ENCODE measurements around the gene S100A8. TPM values are rescaled to one million over a fixed set of nuclear protein-coding genes. Genes with fewer than 3 reads are reported as not detected.

S100A8 gene
- total and polyA plus RNA-seq, 2 donors (not counting 3 experiments of a cell fraction or from before 2014, with no cell fraction given), result not detected

- Histone ChIP-seq H3K4me3 (replicated peaks in 1 of 3; ENCODE audit: insufficient read depth in 1 of 3, low read depth in 1 of 3, low read length in 3 of 3) (no peak overlapping the region), H3K27me3 (ENCODE audit: control insufficient read depth in 2 of 2, insufficient read depth in 2 of 2, low read length in 2 of 2) (no peaks in the 10 kb centered on the region), H3K36me3 (ENCODE audit: control insufficient read depth in 2 of 2, extremely low read depth in 1 of 2, insufficient read depth in 2 of 2, low read length in 2 of 2) (no peaks in the 10 kb centered on the region), H3K4me1 (ENCODE audit: control insufficient read depth, extremely low read depth, insufficient read depth, low read length) (no peaks in the 10 kb centered on the region), H3K4me2 (ENCODE audit: insufficient read depth, low read length) (no peak overlapping the region), H2AFZ (ENCODE audit: low read depth, low read length) (no peak overlapping the region), H3K79me2 (ENCODE audit: control insufficient read depth, insufficient read depth, low read length) (no peaks in the 10 kb centered on the region), H3K9me1 (replicated peaks; ENCODE audit: control insufficient read depth, extremely low read depth, insufficient read depth, low read length) (no peaks in the 10 kb centered on the region), H3K9ac (replicated peaks; ENCODE audit: extremely low read depth, insufficient read depth, low read length) (no peak overlapping the region), H4K20me1 (replicated peaks; ENCODE audit: control insufficient read depth, extremely low read depth, insufficient read depth, low read length) (no peaks in the 10 kb centered on the region), H3K27ac (ENCODE audit: insufficient read depth, low read depth, low read length) (no peak overlapping the region), H3K9me3 (replicated peaks; ENCODE audit: control insufficient read depth, insufficient read depth, low read length) (no peaks in the 10 kb centered on the region)
- FAIRE-seq, result peak; percentile 95
- intact Hi-C loops (cut with micrococcal nuclease) (loop anchor here (1.0 to 2.0 kb wide), 3 partner anchors 52 to 216 kb away; no protein-coding TSS in a partner anchor), dilution Hi-C loops (cut with MboI; ENCODE audit: extremely low pct_ligation_motif_present, low sequenced_read_pairs) (no loop called here)
- peak; percentile 54 for DNase-seq (ENCODE audit: low read depth, low spot score)
- TF ChIP-seq, protein P1, sequence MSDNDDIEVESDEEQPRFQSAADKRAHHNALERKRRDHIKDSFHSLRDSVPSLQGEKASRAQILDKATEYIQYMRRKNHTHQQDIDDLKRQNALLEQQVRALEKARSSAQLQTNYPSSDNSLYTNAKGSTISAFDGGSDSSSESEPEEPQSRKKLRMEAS (IDR thresholded peaks at IDR 0.05; ENCODE audit: insufficient read depth, insufficient read length), result no peak
- TF ChIP-seq CTCF (IDR thresholded peaks at IDR 0.05; ENCODE audit: extremely low read depth in 1 of 2, insufficient read depth in 1 of 2, low read depth in 1 of 2, low read length in 2 of 2) (peak; percentile 85 to 86), GATA2 (IDR thresholded peaks at IDR 0.05; ENCODE audit: insufficient read depth, insufficient read length, low read depth, low read length) (no peak), JUN (IDR thresholded peaks at IDR 0.05; ENCODE audit: borderline replicate concordance, insufficient read depth, insufficient read length, low read depth) (no peak)
- no TSS peak for BruUV-seq (replicated peaks)
- CTCF ChIA-PET, result interaction anchor here (0.7 to 13.2 kb wide), 13 partner anchors 9 to 220 kb away, joined by 3 to 331 read pairs (median 3); no protein-coding TSS in a partner anchor
- POLR2A ChIA-PET, result no interaction called here
Observed at GRCh38 chr1:153352523-153352922, 38.4 kb downstream of the S100A8 start.

Data from endothelial cell of umbilical vein (primary cell).